Measurements from ENCODE around the gene EIPR1. TPM values are rescaled to one million over a fixed set of nuclear protein-coding genes. Genes with fewer than 3 reads are reported as not detected.

The EIPR1 gene
- total RNA-seq, 1 donor from 2014 or later = 27.8 TPM

DNA sequence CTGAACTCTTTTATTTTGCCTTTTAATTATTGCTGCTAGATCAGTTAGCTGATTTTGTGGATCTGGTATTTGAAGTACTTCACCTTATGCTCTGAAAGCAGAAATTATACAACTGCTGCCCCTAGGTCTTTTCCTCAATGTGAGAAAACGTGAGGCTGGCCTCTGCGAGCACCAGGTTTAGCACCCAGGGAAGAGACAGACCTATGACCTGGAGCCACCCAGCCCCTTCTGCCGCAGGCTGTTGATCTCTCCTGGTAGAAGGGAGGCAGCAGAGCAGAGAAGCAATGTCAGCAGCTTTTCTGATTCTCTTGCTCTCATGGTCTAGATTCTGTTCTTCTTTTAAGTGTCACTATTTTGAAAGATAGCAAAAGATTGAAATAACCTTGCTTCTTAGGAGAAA, 21.8 kb upstream of the EIPR1 start:
- no peak for FAIRE-seq
- H3K9me3 Mint-ChIP-seq (ENCODE audit: unreplicated experiment) = peaks cover 11% of the 10 kb centered on the region
- Histone ChIP-seq H2AFZ (ENCODE audit: low read depth, low read length) (no peak overlapping the region), H3K27ac (ENCODE audit: low read depth, low read length) (no peak overlapping the region), H3K4me2 (ENCODE audit: low read length) (no peak overlapping the region), H3K79me2 (ENCODE audit: insufficient read depth, low read length) (peaks cover 33% of the 10 kb centered on the region), H3K4me3 (ENCODE audit: insufficient read depth, low read depth, low read length) (no peak overlapping the region), H4K20me1 (ENCODE audit: insufficient read depth, low read length) (peaks cover 34% of the 10 kb centered on the region), H3K27me3 (ENCODE audit: insufficient read depth, low read length) (no peaks in the 10 kb centered on the region), H3K9me3 (ENCODE audit: insufficient read depth, low read depth, low read length) (peaks cover 4% of the 10 kb centered on the region), H3K4me1 (ENCODE audit: insufficient read depth, low read length) (no peaks in the 10 kb centered on the region), H3K9ac (ENCODE audit: low read length) (no peak overlapping the region), H3K36me3 (ENCODE audit: insufficient read depth, low read length) (peaks cover 13% of the 10 kb centered on the region)
- no peak overlapping the region for H3K4me3 Mint-ChIP-seq (ENCODE audit: unreplicated experiment)
- no peak overlapping the region for H3K27ac Mint-ChIP-seq (ENCODE audit: unreplicated experiment)
- TF ChIP-seq, protein P1, sequence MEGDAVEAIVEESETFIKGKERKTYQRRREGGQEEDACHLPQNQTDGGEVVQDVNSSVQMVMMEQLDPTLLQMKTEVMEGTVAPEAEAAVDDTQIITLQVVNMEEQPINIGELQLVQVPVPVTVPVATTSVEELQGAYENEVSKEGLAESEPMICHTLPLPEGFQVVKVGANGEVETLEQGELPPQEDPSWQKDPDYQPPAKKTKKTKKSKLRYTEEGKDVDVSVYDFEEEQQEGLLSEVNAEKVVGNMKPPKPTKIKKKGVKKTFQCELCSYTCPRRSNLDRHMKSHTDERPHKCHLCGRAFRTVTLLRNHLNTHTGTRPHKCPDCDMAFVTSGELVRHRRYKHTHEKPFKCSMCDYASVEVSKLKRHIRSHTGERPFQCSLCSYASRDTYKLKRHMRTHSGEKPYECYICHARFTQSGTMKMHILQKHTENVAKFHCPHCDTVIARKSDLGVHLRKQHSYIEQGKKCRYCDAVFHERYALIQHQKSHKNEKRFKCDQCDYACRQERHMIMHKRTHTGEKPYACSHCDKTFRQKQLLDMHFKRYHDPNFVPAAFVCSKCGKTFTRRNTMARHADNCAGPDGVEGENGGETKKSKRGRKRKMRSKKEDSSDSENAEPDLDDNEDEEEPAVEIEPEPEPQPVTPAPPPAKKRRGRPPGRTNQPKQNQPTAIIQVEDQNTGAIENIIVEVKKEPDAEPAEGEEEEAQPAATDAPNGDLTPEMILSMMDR (IDR thresholded peaks at IDR 0.05; ENCODE audit: insufficient read depth, low read depth, low read length) = no peak
- no peak for TF ChIP-seq EZH2 (IDR thresholded peaks at IDR 0.05; ENCODE audit: insufficient read depth, low read length)
- DNase-seq (ENCODE audit: low read depth) = no peak
- H3K4me1 Mint-ChIP-seq (ENCODE audit: low read depth, unreplicated experiment) = peaks cover 9% of the 10 kb centered on the region
- H3K27me3 Mint-ChIP-seq (ENCODE audit: low read depth, unreplicated experiment) = no peaks in the 10 kb centered on the region
- H3K36me3 Mint-ChIP-seq (ENCODE audit: low read depth, unreplicated experiment) = peaks cover 15% of the 10 kb centered on the region

DNA sequence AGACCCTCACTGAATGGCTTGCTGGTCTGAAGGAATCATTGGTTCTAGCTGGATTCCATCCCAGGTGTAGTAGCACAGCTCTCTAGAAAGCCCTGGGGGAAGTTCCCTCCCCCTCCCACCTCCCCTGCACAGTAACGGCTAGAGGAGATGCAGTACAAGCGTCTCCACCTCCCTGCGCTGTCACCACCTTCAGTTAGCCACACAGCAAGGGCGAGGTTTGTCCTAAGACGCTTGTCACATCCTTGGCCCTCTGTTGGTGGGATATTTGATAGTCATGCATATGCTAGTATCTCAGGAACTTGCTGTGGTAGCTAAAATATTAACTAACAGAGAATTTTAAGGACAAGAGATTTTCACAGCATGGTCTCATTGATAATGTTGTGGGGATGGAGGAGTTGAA, 21.2 kb upstream of the EIPR1 start:
- Histone ChIP-seq H3K9ac (ENCODE audit: low read length) (no peak overlapping the region), H4K20me1 (ENCODE audit: insufficient read depth, low read length) (peaks cover 36% of the 10 kb centered on the region), H3K27ac (ENCODE audit: low read depth, low read length) (no peak overlapping the region), H3K4me2 (ENCODE audit: low read length) (no peak overlapping the region), H3K4me1 (ENCODE audit: insufficient read depth, low read length) (no peaks in the 10 kb centered on the region), H3K9me3 (ENCODE audit: insufficient read depth, low read depth, low read length) (peaks cover 4% of the 10 kb centered on the region), H2AFZ (ENCODE audit: low read depth, low read length) (no peak overlapping the region), H3K27me3 (ENCODE audit: insufficient read depth, low read length) (no peaks in the 10 kb centered on the region), H3K4me3 (ENCODE audit: insufficient read depth, low read depth, low read length) (no peak overlapping the region), H3K36me3 (ENCODE audit: insufficient read depth, low read length) (peaks cover 13% of the 10 kb centered on the region), H3K79me2 (ENCODE audit: insufficient read depth, low read length) (peaks cover 33% of the 10 kb centered on the region)
- Mint-ChIP-seq H3K36me3 (ENCODE audit: low read depth, unreplicated experiment) (peaks cover 15% of the 10 kb centered on the region), H3K9me3 (ENCODE audit: unreplicated experiment) (peaks cover 11% of the 10 kb centered on the region), H3K27me3 (ENCODE audit: low read depth, unreplicated experiment) (no peaks in the 10 kb centered on the region), H3K4me3 (ENCODE audit: unreplicated experiment) (no peak overlapping the region), H3K4me1 (ENCODE audit: low read depth, unreplicated experiment) (peaks cover 9% of the 10 kb centered on the region), H3K27ac (ENCODE audit: unreplicated experiment) (no peak overlapping the region)
- DNase-seq (ENCODE audit: low read depth) (no peak), FAIRE-seq (no peak)
- TF ChIP-seq EZH2 (IDR thresholded peaks at IDR 0.05; ENCODE audit: insufficient read depth, low read length) = no peak
- TF ChIP-seq, protein P1 (IDR thresholded peaks at IDR 0.05; ENCODE audit: insufficient read depth, low read depth, low read length) = no peak

DNA sequence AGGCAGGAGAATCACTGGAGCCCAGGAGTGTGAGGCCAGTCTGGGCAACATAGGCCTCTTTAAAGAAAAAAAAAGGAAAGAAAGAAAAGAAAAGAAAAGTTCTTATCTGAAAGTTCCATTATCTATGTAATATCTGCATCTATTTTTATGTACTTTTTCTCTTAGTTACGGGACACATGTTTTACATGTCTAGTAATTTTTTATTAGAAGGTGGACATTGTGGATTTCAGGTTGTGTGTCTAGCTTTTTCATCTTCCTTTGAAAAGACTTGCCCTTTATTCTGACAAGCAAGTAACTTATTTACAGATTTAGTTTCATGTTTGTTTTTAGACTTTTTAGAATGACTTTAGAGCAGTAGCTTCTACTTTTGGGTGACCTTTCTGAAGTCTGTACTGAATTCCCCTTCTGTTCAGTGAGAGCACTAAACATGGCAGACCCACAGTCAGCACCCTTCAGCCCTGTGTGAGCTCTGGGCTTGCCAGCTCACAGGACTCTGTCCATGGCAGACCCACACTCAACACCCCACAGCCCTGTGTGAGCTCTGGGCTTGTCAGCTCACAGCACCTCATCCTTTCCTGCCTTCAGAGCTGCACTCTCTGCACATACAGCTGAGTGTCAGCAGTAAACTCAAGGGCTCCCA, 19.4 kb upstream of the EIPR1 start:
- TF ChIP-seq, protein P1 (IDR thresholded peaks at IDR 0.05; ENCODE audit: insufficient read depth, low read depth, low read length) = no peak
- no peak for TF ChIP-seq EZH2 (IDR thresholded peaks at IDR 0.05; ENCODE audit: insufficient read depth, low read length)
- Mint-ChIP-seq H3K27ac (ENCODE audit: unreplicated experiment) (no peak overlapping the region), H3K36me3 (ENCODE audit: low read depth, unreplicated experiment) (peaks cover 22% of the 10 kb centered on the region), H3K4me1 (ENCODE audit: low read depth, unreplicated experiment) (peaks cover 9% of the 10 kb centered on the region), H3K27me3 (ENCODE audit: low read depth, unreplicated experiment) (no peaks in the 10 kb centered on the region), H3K9me3 (ENCODE audit: unreplicated experiment) (peaks cover 11% of the 10 kb centered on the region), H3K4me3 (ENCODE audit: unreplicated experiment) (no peak overlapping the region)
- DNase-seq (ENCODE audit: low read depth) (no peak), FAIRE-seq (no peak)
- H2AFZ ChIP-seq (ENCODE audit: low read depth, low read length) = no peak overlapping the region
- no peak overlapping the region for H3K4me2 ChIP-seq (ENCODE audit: low read length)
- no peak overlapping the region for H3K9ac ChIP-seq (ENCODE audit: low read length)
- H3K79me2 ChIP-seq (ENCODE audit: insufficient read depth, low read length) = peaks cover 43% of the 10 kb centered on the region
- H3K4me1 ChIP-seq (ENCODE audit: insufficient read depth, low read length) = no peaks in the 10 kb centered on the region
- peaks cover 46% of the 10 kb centered on the region for H4K20me1 ChIP-seq (ENCODE audit: insufficient read depth, low read length)
- no peaks in the 10 kb centered on the region for H3K27me3 ChIP-seq (ENCODE audit: insufficient read depth, low read length)
- H3K9me3 ChIP-seq (ENCODE audit: insufficient read depth, low read depth, low read length) = peaks cover 4% of the 10 kb centered on the region
- peaks cover 8% of the 10 kb centered on the region for H3K36me3 ChIP-seq (ENCODE audit: insufficient read depth, low read length)
- H3K4me3 ChIP-seq (ENCODE audit: insufficient read depth, low read depth, low read length) = no peak overlapping the region
- H3K27ac ChIP-seq (ENCODE audit: low read depth, low read length) = no peak overlapping the region
